ENCODE results near the gene SLC22A23.

Gene SLC22A23

GRCh38 chr6:3418496-3419060 lies 38.3 kb downstream of the SLC22A23 start:
- Histone ChIP-seq H3K36me3 (ENCODE audit: low read depth) (no peaks in the 10 kb centered on the region), H3K27me3 (ENCODE audit: insufficient read depth, poor library complexity, severe bottlenecking) (no peaks in the 10 kb centered on the region), H3K4me1 (ENCODE audit: insufficient read depth, poor library complexity, severe bottlenecking) (peaks cover 38% of the 10 kb centered on the region), H3K4me3 (ENCODE audit: severe bottlenecking) (no peak overlapping the region), H3K27ac (ENCODE audit: poor library complexity, severe bottlenecking) (no peak overlapping the region), H3K9me3 (ENCODE audit: severe bottlenecking) (no peaks in the 10 kb centered on the region)
- ATAC-seq (ENCODE audit: low read depth) (peak; percentile 22; the same call in 1 of the 3 replicates), DNase-seq (ENCODE audit: low spot score) (no peak)
- TF ChIP-seq CTCF (IDR thresholded peaks at IDR 0.05; ENCODE audit: poor library complexity, severe bottlenecking): no peak

- Histone ChIP-seq H3K27ac (ENCODE audit: poor library complexity, severe bottlenecking) (no peak overlapping the region), H3K4me1 (ENCODE audit: insufficient read depth, poor library complexity, severe bottlenecking) (peaks cover 30% of the 10 kb centered on the region), H3K27me3 (ENCODE audit: insufficient read depth, poor library complexity, severe bottlenecking) (no peaks in the 10 kb centered on the region), H3K9me3 (ENCODE audit: severe bottlenecking) (no peaks in the 10 kb centered on the region), H3K4me3 (ENCODE audit: severe bottlenecking) (no peak overlapping the region), H3K36me3 (ENCODE audit: low read depth) (no peaks in the 10 kb centered on the region)
- no peak for TF ChIP-seq CTCF (IDR thresholded peaks at IDR 0.05; ENCODE audit: poor library complexity, severe bottlenecking)
- DNase-seq (ENCODE audit: low spot score): no peak
- no peak for ATAC-seq (ENCODE audit: low read depth)
These were observed 39.4 kb downstream of the SLC22A23 start for GRCh38 chr6:3417473-3417872.

GRCh38 chr6:3415490-3415889 lies 41.4 kb downstream of the SLC22A23 start:
- no peaks in the 10 kb centered on the region for H3K9me3 ChIP-seq (ENCODE audit: severe bottlenecking)
- ATAC-seq (ENCODE audit: low read depth) (no peak), DNase-seq (ENCODE audit: low spot score) (no peak)
- no peaks in the 10 kb centered on the region for H3K27me3 ChIP-seq (ENCODE audit: insufficient read depth, poor library complexity, severe bottlenecking)
- no peak for TF ChIP-seq CTCF (IDR thresholded peaks at IDR 0.05; ENCODE audit: poor library complexity, severe bottlenecking)
- H3K4me1 ChIP-seq (ENCODE audit: insufficient read depth, poor library complexity, severe bottlenecking): peaks cover 18% of the 10 kb centered on the region
- no peak overlapping the region for H3K27ac ChIP-seq (ENCODE audit: poor library complexity, severe bottlenecking)
- H3K36me3 ChIP-seq (ENCODE audit: low read depth): no peaks in the 10 kb centered on the region
- H3K4me3 ChIP-seq (ENCODE audit: severe bottlenecking): no peak overlapping the region

- TF ChIP-seq CTCF (IDR thresholded peaks at IDR 0.05; ENCODE audit: poor library complexity, severe bottlenecking): no peak
- no peak overlapping the region for H3K4me3 ChIP-seq (ENCODE audit: severe bottlenecking)
- DNase-seq (ENCODE audit: low spot score): no peak
These were observed 41.8 kb downstream of the SLC22A23 start for GRCh38 chr6:3415082-3415453.

GRCh38 chr6:3414327-3415081 lies 42.3 kb downstream of the SLC22A23 start:
- no peaks in the 10 kb centered on the region for H3K9me3 ChIP-seq (ENCODE audit: severe bottlenecking)
- DNase-seq (ENCODE audit: low spot score) (no peak), ATAC-seq (ENCODE audit: low read depth) (peak; percentile 83)
- H3K4me3 ChIP-seq (ENCODE audit: severe bottlenecking): no peak overlapping the region
- H3K27me3 ChIP-seq (ENCODE audit: insufficient read depth, poor library complexity, severe bottlenecking): no peaks in the 10 kb centered on the region
- no peak overlapping the region for H3K27ac ChIP-seq (ENCODE audit: poor library complexity, severe bottlenecking)
- peaks cover 10% of the 10 kb centered on the region for H3K4me1 ChIP-seq (ENCODE audit: insufficient read depth, poor library complexity, severe bottlenecking)
- H3K36me3 ChIP-seq (ENCODE audit: low read depth): no peaks in the 10 kb centered on the region
- TF ChIP-seq CTCF (IDR thresholded peaks at IDR 0.05; ENCODE audit: poor library complexity, severe bottlenecking): no peak

More at GRCh38 chr6:3415082-3415453, 41.8 kb downstream of the SLC22A23 start:
- H3K9me3 ChIP-seq (ENCODE audit: severe bottlenecking): no peaks in the 10 kb centered on the region
- H3K27me3 ChIP-seq (ENCODE audit: insufficient read depth, poor library complexity, severe bottlenecking): no peaks in the 10 kb centered on the region
- no peak for ATAC-seq (ENCODE audit: low read depth)
- H3K4me1 ChIP-seq (ENCODE audit: insufficient read depth, poor library complexity, severe bottlenecking): peaks cover 15% of the 10 kb centered on the region
- H3K36me3 ChIP-seq (ENCODE audit: low read depth): no peaks in the 10 kb centered on the region
- H3K27ac ChIP-seq (ENCODE audit: poor library complexity, severe bottlenecking): no peak overlapping the region

Measured in RWPE2 (cell line).